ENCODE measurements around the gene FBRSL1.

Gene FBRSL1

GRCh38 chr12:132446633-132447326 lies 43.2 kb upstream of the FBRSL1 start:
- TF ChIP-seq CTCF (IDR thresholded peaks at IDR 0.05; ENCODE audit: extremely low read depth, missing control alignments) = no peak
- no peak for DNase-seq (ENCODE audit: low spot score)

- no peak for DNase-seq (ENCODE audit: low spot score)
- TF ChIP-seq CTCF (IDR thresholded peaks at IDR 0.05; ENCODE audit: extremely low read depth, missing control alignments) = no peak
These were observed 42.6 kb upstream of the FBRSL1 start for GRCh38 chr12:132447327-132447720.

GRCh38 chr12:132447731-132448462 lies 42.1 kb upstream of the FBRSL1 start:
- no peak for DNase-seq (ENCODE audit: low spot score)
- no peak for TF ChIP-seq CTCF (IDR thresholded peaks at IDR 0.05; ENCODE audit: extremely low read depth, missing control alignments)

GRCh38 chr12:132448463-132448820 lies 41.5 kb upstream of the FBRSL1 start:
- no peak for TF ChIP-seq CTCF (IDR thresholded peaks at IDR 0.05; ENCODE audit: extremely low read depth, missing control alignments)
- DNase-seq (ENCODE audit: low spot score) = no peak

- no peak for TF ChIP-seq CTCF (IDR thresholded peaks at IDR 0.05; ENCODE audit: extremely low read depth, missing control alignments)
- peak; percentile 80 for DNase-seq (ENCODE audit: low spot score)
These were observed 40.2 kb upstream of the FBRSL1 start for GRCh38 chr12:132449565-132450417.

- no peak for DNase-seq (ENCODE audit: low spot score)
- TF ChIP-seq CTCF (IDR thresholded peaks at IDR 0.05; ENCODE audit: extremely low read depth, missing control alignments) = no peak
These were observed 39.4 kb upstream of the FBRSL1 start for GRCh38 chr12:132450418-132451171.
